WTC11 (cell line): ENCODE results near the gene PTPRS.

Experiments
- CTCF ChIP-seq: fragments of 200-600 bp; IDR thresholded peaks from 2 replicates; pipeline ENCODE4 v1.8.0; 2022; ENCODE audit warnings: antibody characterized with exemption
- JUN ChIP-seq: sonication (generic); formaldehyde crosslinking; IDR thresholded peaks from 2 replicates; pipeline ENCODE4 v1.8.0; 2023; ENCODE audit warnings: mild to moderate bottlenecking, missing genetic modification reagents
- TF ChIP-seq, protein P1 (sequence below): fragments of 250-450 bp; sonication (Bioruptor Pico); IDR thresholded peaks from 2 replicates; pipeline ENCODE4 v1.8.0; 2021; ENCODE audit warnings: mild to moderate bottlenecking

- no peak for TF ChIP-seq JUN (CRISPR knock-in tag)
- TF ChIP-seq, protein P1, sequence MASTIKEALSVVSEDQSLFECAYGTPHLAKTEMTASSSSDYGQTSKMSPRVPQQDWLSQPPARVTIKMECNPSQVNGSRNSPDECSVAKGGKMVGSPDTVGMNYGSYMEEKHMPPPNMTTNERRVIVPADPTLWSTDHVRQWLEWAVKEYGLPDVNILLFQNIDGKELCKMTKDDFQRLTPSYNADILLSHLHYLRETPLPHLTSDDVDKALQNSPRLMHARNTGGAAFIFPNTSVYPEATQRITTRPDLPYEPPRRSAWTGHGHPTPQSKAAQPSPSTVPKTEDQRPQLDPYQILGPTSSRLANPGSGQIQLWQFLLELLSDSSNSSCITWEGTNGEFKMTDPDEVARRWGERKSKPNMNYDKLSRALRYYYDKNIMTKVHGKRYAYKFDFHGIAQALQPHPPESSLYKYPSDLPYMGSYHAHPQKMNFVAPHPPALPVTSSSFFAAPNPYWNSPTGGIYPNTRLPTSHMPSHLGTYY, result no peak
- no peak for TF ChIP-seq CTCF
These were observed 44.6 kb downstream of the PTPRS start for GRCh38 chr19:5296021-5296420.
